NCI-H2081 (cell line): ENCODE measurements around the gene VPS13C.

Source experiments
- DNase-seq, 2 experiments: peaks; one replicate each; lab custom pipeline; 2025; lab: John Stamatoyannopoulos, UW

VPS13C gene

DNA sequence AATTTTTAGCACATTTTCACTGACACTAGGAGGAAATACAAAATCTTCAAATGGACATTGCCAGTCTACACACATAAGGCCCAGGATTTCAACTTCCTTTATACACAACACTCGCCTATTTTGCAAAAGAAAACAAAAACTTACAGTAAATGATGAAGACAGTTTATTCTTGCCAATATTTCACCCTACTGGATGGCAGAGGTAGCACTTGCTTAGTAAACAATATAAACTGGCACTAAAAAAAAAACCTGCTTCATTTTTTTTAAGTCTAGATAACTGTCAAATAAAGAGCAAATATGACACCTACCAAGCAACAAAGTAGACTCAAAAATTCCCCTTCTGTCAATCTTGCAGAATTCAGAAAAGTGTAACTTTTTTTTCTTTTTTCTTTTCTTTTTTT is 204.0 kb downstream of the VPS13C start:
- no peak for DNase-seq

DNA sequence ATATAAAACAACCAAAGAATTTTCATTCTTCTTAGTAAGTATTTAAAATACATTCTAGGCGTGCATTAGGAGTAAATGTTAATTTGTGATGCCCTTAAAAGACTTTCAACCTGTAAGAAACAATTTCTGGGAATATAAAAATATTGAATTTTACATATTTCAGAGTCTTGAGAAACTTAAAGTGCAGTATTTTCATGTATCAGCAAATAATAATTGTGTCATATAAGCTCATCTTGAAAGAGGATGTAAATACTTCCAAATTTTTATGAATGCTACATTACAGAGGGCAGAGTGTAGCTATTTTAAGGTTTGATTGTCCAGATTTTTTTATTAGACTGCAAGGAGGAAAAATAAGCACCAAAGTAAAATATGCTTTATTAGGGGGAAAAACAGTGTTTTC is 207.1 kb downstream of the VPS13C start:
- no peak for DNase-seq

- DNase-seq: no peak
These were observed 208.3 kb downstream of the VPS13C start for GRCh38 chr15:61851955-61852354.

- DNase-seq: no peak
These were observed 210.8 kb downstream of the VPS13C start for GRCh38 chr15:61849447-61849846.

- DNase-seq: no peak
These were observed 218.8 kb downstream of the VPS13C start for GRCh38 chr15:61841466-61841865.

- no peak for DNase-seq
These were observed 220.2 kb downstream of the VPS13C start for GRCh38 chr15:61840090-61840489.

- no peak for DNase-seq
These were observed 220.7 kb downstream of the VPS13C start for GRCh38 chr15:61839546-61839945.

DNA sequence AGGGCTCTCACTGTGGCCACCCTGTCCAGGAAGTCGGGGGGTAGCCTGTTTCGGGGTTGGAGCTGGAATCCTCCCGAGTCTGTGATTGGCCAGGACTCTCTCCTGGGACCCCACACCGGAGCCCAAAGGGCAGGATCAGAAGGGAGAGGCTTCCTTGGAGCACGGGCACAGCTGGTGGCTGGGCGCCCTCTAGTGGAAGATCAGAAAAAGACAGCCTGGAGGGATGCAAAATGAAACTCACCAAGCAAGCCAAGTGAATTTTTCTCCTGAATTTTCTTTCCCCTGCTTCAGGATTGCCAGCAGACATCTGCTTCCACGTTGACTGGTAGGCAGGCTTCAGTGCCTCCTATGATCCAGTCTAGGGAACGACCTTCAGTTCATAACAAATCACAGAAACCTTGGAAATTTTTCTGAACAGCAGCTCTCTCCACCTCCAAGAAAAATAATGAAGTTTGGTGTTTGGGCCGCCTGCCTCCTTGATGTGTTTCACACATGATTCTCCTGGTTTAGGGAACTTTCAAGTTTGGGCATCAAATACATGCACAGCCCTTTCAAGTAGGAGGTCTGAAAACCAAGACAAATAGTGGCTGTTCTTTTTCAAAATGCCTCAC is 224.6 kb downstream of the VPS13C start:
- peak; percentile 61 to 63 for DNase-seq

DNA sequence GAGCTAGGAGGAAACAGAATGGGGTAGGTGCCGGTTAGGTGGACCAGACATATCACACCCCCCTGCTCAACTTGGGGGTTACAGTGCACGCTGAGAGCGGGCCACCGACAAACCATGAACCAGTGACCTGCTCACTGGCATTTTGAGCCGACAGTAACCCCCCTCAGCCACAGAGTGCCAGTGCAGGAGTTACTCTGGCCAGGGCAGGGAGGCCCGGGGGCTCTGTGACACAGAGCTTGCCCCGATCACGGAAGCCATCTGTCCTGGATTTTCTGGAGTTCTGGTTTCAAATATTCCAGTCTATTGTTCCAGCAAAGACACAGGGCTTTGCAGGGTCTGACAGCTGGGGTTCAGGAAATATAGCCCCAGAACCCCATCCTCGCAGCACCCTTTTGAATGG is 225.2 kb downstream of the VPS13C start:
- no peak for DNase-seq

DNA sequence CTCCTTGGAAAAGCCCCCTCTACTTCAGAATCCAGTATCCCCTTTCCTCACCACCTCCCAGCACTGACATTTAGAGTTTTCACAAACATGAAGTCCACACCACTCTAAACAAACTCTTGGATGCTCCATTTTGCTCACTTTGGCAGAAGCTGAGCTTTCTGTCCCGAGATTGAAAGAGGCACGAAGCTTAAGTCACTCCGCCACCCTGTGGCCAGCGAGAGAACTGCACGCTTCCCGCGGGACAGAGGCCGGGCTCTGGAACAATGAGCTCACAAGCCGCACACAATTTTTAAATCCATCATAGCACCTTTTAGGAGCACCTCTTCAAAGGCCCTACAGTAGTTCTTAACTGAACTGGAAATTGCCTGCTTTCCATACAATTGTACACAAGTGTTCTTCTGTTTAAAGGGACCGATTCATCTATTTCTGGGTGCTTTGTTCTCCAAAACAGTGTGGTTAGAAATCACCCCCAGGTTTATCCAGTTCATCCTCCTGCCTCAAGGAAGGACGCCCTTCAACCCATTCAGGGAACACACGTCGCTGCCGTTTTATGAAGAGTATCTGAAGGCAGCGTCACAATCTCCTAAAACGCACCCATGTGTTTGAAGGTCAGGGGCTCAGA is 226.1 kb downstream of the VPS13C start:
- DNase-seq: peak; percentile 76 to 80

DNA sequence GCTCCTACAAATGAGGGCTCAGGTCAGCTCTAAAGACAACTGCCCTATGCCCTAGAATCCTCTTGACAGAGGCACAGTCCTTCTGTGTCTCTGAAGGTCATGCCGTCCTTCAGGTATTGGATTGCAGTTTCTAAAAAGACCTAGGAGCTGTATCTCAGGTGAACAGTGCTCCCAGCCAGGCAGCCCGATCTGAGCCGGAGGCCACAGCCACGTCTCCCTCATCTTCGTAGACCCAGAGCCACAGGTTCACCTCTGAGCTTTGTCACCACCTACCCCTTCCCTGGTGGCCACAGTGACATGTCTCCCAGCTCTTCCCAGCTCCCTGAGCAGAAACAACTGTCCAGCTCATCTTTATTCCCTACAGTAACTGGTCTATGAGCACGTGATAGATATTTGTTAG is 228.0 kb downstream of the VPS13C start:
- no peak for DNase-seq

DNA sequence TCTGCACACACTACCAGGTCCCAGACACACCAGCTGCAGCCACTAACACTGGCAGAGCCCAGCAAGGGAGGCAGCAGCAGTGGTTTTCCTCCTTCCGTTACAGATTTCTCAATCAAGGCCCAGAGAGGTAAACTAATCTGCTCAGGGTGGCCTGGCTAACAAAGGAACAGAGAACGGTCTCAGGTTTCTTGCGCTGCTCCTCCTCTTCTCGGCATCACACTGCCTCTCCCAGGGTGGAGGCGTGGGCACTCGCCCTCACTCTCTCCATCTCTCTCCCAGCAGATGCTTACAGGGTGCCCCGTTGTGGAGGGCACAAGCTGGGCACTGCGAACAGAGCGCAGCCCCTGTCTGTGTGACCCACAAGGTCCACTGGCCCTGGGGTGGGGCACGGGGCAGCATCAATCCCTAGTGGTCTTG is 228.7 kb downstream of the VPS13C start:
- DNase-seq: no peak

DNA sequence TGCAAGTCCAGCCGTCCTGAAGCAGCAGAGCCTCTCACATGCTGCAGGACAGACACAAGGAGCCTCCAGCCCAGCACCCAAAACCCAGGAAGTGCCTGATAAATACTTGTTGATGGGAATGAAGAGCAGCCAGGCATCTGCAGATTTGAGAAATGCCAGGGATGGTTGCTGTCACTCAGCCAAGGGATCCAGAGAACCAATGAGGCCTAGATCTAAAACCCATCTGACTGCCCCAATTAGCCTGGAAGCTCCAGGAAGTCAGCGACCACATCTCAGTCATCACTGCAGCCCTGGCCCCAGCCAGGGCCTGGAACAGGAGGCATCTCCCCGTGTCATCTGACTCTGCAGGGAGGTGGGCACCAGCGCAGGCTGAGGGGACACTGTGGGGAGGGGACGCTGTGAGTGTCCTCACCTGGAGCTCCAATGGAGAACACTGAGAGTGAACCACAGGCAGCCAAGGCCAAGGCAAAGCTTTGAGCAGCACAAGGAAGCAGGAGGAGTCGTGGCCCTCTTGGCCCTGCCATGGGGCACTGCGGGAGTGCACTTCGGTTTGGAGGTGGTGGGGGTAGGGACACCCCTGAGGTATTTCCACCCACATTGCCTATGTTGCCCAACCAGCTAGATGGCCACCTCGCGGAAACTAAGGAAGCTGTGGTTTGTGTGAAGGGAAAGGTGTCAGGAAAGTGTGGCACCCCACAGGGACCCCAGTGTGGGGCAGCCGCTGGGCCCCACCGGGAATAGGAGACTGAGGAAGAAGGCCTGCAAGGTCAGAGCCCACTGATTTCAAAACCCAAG is 229.5 kb downstream of the VPS13C start:
- no peak for DNase-seq

DNA sequence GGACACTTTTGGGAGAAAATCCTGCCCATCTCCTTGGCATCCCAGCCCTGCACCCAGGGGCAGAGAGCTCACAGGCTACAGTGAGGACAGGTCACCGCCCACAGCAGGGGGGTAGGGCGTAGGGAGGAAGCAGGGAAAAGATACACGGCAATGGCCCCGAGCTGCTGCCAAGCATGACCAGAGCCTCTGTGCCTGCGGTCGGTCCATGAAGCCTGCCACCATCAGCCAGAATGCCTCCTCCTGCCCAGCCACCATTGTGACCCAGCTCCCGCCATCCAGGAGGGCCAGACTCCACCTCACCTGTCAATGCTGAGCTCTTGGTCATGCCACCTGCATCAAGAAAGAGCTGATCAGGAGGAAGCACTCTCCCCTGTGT is 230.7 kb downstream of the VPS13C start:
- DNase-seq: no peak

- no peak for DNase-seq
These were observed 231.3 kb downstream of the VPS13C start for GRCh38 chr15:61828860-61829513.

DNA sequence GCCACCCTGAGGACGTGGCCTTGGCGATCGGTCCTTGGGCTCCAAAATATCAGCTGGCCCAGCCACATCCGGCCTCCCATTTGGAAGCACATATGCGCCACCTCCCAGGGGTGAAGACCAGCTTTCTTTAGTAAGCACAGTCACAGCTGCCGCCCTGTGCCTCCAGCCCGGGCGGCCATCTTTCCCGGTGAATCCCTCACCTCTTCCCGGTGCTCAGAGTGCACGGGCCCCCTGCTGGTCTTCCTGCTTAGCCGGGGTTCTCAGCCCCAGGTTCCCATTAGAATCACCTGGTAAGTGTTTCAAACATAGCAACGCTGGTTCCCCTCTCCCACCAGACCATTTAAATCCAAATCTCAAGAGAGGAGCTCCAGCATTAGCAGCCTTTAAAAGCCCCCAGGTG is 232.2 kb downstream of the VPS13C start:
- no peak for DNase-seq

DNA sequence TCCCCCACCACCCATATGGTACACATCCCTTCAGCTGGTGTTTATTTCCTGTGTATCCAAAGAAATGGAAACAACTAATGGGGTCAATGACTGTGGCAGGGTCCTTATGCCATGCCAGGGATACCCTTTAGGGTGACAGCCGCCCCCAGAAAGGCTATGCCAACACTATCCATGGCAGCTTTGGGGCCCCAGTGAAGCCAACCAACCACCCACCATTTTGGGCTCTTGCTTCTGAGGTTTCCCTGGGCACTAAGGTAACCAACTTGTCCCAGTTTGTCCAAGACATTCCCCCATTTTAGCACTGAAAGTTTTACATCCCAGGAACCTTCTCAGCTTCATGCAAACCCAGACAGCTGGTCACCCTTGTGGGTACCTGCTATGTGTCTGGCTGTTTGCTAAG is 233.1 kb downstream of the VPS13C start:
- DNase-seq: no peak

DNA sequence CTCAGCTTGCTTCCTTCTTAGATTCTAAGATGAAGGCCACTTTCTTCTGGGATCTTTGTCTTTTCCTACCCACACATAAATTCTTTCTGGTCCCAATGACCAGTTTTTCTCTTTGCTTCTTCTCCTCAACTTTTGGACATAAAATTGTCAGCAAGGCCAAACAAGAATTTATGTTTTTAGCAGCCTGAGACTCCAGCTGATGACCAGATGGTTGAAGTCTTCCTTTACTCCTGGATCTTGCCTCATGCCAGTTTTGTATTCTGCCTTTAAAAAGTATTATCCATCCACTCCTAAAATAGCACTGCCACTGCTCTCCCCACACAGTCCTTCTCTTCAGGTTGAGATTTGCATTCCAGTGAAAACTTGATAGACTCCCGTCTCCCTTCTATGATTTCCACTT is 236.0 kb downstream of the VPS13C start:
- DNase-seq: no peak

DNA sequence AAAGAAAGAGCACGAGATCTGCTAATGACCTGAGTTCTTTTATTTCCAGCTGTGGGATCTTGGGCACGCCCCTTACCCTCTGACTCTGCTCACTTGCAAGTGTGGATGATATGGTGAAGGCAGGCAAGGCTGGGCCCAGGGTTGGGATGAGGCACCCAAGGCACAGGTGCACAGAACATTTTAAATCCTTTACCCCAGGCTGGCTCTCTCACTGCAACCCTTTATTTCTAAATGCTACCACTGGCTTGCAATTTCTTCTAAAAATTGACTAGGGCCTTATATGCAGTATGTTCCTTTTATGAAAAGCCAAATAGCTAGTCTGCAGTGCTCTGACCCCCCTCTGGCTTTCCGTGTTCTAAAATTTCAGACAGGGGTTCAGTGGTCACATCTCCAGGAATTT is 237.7 kb downstream of the VPS13C start:
- DNase-seq: no peak

- DNase-seq: no peak
These were observed 239.3 kb downstream of the VPS13C start for GRCh38 chr15:61820951-61821350.

DNA sequence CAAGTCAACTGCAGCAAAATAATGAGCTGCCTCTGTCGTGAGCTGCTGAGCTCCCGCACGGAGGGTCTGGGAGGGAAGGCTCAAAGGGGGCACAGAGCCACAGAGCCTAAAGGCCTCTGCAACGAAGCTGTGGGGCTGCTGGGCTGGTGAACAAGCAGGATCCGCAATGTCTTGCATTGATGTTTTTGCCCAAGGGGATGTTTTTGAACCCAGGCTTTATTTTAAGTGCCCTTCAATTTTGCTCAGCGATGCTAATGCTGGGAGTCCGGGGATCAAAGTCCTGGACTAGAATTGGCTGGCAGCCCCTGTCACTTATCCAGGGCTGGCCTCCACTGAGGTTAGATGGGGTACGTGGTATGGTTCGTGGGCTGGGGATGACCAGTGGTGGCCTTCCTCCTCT is 240.0 kb downstream of the VPS13C start:
- no peak for DNase-seq

DNA sequence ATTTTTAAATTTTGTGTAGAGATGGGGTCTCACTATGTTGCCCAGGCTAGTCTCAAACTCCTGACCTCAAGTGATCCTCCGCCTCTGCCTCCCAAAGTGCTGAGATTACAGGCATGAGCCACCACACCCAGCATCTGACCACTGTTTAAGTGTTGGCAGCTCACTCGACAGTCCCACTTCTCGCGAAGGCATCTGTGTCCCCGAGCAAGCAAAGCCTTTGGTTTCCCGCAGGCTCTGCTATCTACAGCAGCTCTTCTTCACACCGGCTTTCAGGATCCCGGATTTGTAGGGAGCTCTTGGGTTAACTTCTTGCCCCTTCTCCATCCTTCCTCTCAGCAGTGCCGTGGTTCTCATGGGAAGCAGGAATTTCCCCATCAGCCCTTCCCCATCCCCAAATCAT is 240.9 kb downstream of the VPS13C start:
- DNase-seq: no peak

- no peak for DNase-seq
These were observed 241.4 kb downstream of the VPS13C start for GRCh38 chr15:61818801-61819200.
